Esophagus squamous epithelium (tissue), 5 donors: ENCODE data around the gene ESYT1. TPM values are rescaled to one million over a fixed set of nuclear protein-coding genes. Genes with fewer than 3 reads are reported as not detected.

Source experiments
- DNase-seq: peaks from one replicate; lab custom pipeline; 2025; lab: John Stamatoyannopoulos, UW
- H3K27ac ChIP-seq, 4 donors: fragments of 200-600 bp; sonication (generic); one replicate each; pipeline ENCODE4 v1.5.1; 2016 to 2019; ENCODE audit warnings: mild to moderate bottlenecking in 1 of 4
- H3K27me3 ChIP-seq, 4 donors: fragments of 200-600 bp; sonication (generic); 1 replicate in 3 of 4; 2 replicates in 1 of 4; pipeline versions ENCODE4 v1.5.1 to v1.6.0; 2017 to 2021; ENCODE audit warnings: antibody characterized with exemption in 1 of 4
- H3K36me3 ChIP-seq, 3 donors: fragments of 200-600 bp; sonication (generic); one replicate each; pipeline ENCODE4 v1.5.1; 2016 to 2019
- H3K4me1 ChIP-seq, 3 donors: fragments of 200-600 bp; sonication (generic); one replicate each; pipeline ENCODE4 v1.5.1; 2017 to 2019
- H3K4me3 ChIP-seq, 4 donors: fragments of 200-600 bp; sonication (generic); 1 replicate in 3 of 4; 2 replicates in 1 of 4; pipeline ENCODE4 v1.5.1; 2016 to 2019; ENCODE audit warnings: mild to moderate bottlenecking in 2 of 4, moderate library complexity in 1 of 4
- H3K9me3 ChIP-seq, 3 donors: fragments of 200-600 bp; sonication (generic); one replicate each; pipeline ENCODE4 v1.5.1; 2016 to 2019
- POLR2A ChIP-seq, 4 donors: fragments of 450-650 bp; IDR thresholded peaks; one replicate each; pipeline ENCODE4 v1.6.1; 2017; ENCODE audit warnings: antibody characterized with exemption in 4 of 4, mild to moderate bottlenecking in 4 of 4, moderate library complexity in 3 of 4
- WGBS, 2 donors: methylation state at CpG; one replicate each; pipeline ENCODE4 v1.1.5; 2018; 5-methylcytosine and 5-hydroxymethylcytosine counted together
- intact Hi-C: fragments of 100-400 bp; cut with DNase I; formaldehyde crosslinking; loops from one replicate; pipeline ENCODE4 v1.15.0; 2022
- total RNA-seq, 4 donors: library from RNA; depleted of rRNA; stranded (reverse); fragments of >200 nt; gene quantifications; one replicate each; pipeline ENCODE4 v1.1.0, GENCODE V29; 2016
- TF ChIP-seq, protein P1 (sequence below), 6 experiments: fragments of 450-650 bp in 4 of 6; fragments of 200-600 bp in 2 of 6; sonication (generic) in 2 of 6; IDR thresholded peaks; one replicate each; pipeline ENCODE4 v1.5.1; 2016 to 2019; ENCODE audit warnings: antibody characterized with exemption in 6 of 6, mild to moderate bottlenecking in 4 of 6, moderate library complexity in 4 of 6
- donor health status: DM: yes; HTN: yes; CAD: no.

The ESYT1 gene
- total RNA-seq, 4 donors from 2014 or later = 42.6 to 70.8 (median 62.5) TPM

DNA sequence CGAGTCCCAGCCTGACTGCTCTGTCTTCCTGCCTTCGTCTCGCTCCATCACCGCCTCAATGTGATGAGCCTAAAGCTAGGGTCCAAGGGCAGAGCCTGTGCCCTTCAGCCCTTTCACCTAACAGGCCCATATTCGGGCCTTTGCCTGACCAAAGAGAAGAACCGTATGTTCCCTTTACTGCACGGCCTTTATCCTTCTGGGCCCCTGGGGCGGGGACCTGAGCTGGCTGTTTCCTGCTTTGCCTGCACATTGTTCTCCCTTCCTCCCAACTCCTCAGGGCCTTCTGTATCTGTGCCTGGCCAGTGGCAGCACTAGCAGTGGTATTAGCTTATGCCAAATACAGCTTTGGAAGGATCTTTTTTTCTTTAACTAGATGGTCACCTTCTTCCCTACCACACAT lies 15.8 kb downstream of the ESYT1 start:
- H3K4me1 ChIP-seq = peaks cover 0 to 47% (median 9%) of the 10 kb centered on the region in 3 donors
- no peaks in the 10 kb centered on the region for H3K27me3 ChIP-seq
- H3K36me3 ChIP-seq = peaks cover 22 to 65% (median 26%) of the 10 kb centered on the region in 3 donors
- no peak for TF ChIP-seq POLR2A (IDR thresholded peaks at IDR 0.05)
- TF ChIP-seq, protein P1, sequence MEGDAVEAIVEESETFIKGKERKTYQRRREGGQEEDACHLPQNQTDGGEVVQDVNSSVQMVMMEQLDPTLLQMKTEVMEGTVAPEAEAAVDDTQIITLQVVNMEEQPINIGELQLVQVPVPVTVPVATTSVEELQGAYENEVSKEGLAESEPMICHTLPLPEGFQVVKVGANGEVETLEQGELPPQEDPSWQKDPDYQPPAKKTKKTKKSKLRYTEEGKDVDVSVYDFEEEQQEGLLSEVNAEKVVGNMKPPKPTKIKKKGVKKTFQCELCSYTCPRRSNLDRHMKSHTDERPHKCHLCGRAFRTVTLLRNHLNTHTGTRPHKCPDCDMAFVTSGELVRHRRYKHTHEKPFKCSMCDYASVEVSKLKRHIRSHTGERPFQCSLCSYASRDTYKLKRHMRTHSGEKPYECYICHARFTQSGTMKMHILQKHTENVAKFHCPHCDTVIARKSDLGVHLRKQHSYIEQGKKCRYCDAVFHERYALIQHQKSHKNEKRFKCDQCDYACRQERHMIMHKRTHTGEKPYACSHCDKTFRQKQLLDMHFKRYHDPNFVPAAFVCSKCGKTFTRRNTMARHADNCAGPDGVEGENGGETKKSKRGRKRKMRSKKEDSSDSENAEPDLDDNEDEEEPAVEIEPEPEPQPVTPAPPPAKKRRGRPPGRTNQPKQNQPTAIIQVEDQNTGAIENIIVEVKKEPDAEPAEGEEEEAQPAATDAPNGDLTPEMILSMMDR (IDR thresholded peaks at IDR 0.05) = no peak
- 69 to 73% methylated on average over 7 to 8 of the region's 8 CpGs for WGBS, 2 donors
- no peak for DNase-seq
- H3K4me3 ChIP-seq = no peak overlapping the region
- peak overlapping the region in 3 of 4 donors; percentile 54 to 67 (median 58) for H3K27ac ChIP-seq
- H3K9me3 ChIP-seq = no peaks in the 10 kb centered on the region
- intact Hi-C loops = no loop called here

DNA sequence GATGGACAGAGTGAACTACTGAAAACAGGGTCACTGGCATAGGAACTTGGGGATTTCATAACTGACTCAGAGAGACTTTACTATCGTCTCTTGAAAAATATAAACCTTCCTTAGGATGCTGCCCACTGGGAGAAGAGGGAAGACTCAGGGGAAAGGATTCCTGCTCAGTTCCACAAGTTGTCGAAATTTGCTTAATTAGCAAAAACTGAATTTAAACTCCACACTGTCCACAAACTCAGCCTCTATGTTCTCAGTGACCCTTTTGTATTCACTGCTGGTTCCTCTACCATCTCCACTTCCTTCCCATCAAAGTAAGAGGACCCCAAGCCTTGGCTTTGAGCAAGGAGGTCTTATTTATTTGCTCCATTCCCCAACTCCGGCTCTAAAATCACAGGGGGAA lies 17.1 kb downstream of the ESYT1 start:
- peaks cover 13 to 51% (median 21%) of the 10 kb centered on the region in 3 donors for H3K36me3 ChIP-seq
- 83 to 87% methylated on average over 3 of the region's 3 CpGs for WGBS, 2 donors
- no peak overlapping the region for H3K4me3 ChIP-seq
- TF ChIP-seq, protein P1 (IDR thresholded peaks at IDR 0.05) = no peak
- TF ChIP-seq POLR2A (IDR thresholded peaks at IDR 0.05) = no peak
- H3K27me3 ChIP-seq = no peaks in the 10 kb centered on the region
- peak overlapping the region in 1 of 4 donors; percentile 25 for H3K27ac ChIP-seq
- H3K9me3 ChIP-seq = no peaks in the 10 kb centered on the region
- intact Hi-C loops = no loop called here
- peaks cover 0 to 47% (median 9%) of the 10 kb centered on the region in 3 donors for H3K4me1 ChIP-seq
- DNase-seq = no peak

DNA sequence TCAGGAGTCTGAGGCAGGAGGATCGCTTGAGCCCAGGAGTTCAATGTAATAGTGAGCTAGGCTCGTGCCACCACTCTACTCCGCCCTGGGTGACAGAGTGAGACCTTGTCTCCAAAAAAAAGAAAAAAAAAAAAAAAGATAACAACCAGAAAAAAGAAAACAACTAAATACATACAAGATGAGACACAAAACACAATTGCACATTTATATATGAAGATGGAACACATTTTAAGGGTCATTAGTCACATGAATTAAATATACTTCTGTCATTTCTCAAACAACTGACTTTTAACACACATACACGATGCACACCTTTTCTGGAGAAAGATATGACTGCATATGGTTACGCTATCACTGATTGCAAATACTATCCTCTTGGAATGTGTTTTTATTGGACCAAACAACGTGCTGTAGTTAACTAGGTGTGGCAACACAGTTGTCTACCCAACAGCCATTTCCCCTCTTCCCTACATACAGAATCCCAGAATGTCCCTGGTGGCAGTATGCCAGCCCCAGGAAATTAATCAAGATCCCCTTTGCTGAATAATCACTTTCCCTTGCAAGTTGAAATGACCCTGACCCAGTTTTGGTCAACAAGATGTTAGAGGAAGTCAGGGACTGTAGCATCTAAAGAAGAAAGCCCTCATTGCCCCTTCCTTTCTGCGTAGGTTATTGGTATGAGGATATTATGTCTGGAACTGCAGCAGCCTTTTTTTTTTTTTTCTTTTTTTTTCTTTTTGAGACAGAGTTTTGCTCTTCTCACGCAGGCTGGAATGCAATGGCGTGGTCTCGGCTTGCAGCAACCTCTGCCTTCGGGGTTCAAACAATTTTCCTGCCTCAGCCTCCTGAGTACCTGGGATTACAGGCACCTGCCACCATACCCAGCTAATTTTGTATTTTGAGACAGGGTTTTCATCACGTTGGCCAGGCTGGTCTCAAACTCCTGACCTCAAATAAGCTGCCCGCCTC lies 18.7 kb downstream of the ESYT1 start:
- 57% methylated on average over 13 of the region's 13 CpGs for WGBS, 2 donors
- intact Hi-C loops = no loop called here
- no peak overlapping the region for H3K4me3 ChIP-seq
- TF ChIP-seq POLR2A (IDR thresholded peaks at IDR 0.05) = no peak
- TF ChIP-seq, protein P1 (IDR thresholded peaks at IDR 0.05) = no peak
- no peak for DNase-seq
- H3K9me3 ChIP-seq = no peaks in the 10 kb centered on the region
- peaks cover 4 to 35% (median 13%) of the 10 kb centered on the region in 3 donors for H3K36me3 ChIP-seq
- H3K27ac ChIP-seq = peak overlapping the region in 2 of 4 donors; percentile 36 to 57
- H3K4me1 ChIP-seq = peaks cover 3 to 60% (median 18%) of the 10 kb centered on the region in 3 donors
- H3K27me3 ChIP-seq = no peaks in the 10 kb centered on the region

DNA sequence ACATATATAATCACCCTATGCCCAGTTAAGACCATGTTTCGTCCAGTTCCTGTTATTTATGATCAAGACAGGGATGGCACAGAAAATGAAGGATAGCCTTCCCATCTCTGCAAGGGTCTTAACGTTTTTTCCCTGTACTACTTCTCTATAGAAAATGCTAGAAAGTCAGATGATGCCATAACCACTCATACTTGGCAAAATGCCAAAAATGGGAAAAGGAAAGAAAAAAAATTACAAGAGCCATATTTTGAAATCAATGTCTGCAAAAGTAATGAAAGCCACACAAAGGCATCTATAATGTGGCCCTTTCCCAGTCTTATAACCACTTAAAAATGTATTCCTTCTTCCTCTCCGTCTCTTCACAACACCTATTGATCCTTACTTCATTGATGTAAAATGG lies 22.5 kb downstream of the ESYT1 start:
- DNase-seq = no peak
- WGBS, 2 donors = 54 to 61% methylated on average over 3 of the region's 3 CpGs
- no peaks in the 10 kb centered on the region for H3K9me3 ChIP-seq
- H3K27ac ChIP-seq = no peak overlapping the region
- peaks cover 12 to 46% (median 29%) of the 10 kb centered on the region in 3 donors for H3K4me1 ChIP-seq
- no peak for TF ChIP-seq POLR2A (IDR thresholded peaks at IDR 0.05)
- TF ChIP-seq, protein P1 (IDR thresholded peaks at IDR 0.05) = no peak
- H3K4me3 ChIP-seq = no peak overlapping the region
- intact Hi-C loops = no loop called here
- no peaks in the 10 kb centered on the region for H3K27me3 ChIP-seq
- H3K36me3 ChIP-seq = peaks cover 0 to 6% (median 0%) of the 10 kb centered on the region in 3 donors

DNA sequence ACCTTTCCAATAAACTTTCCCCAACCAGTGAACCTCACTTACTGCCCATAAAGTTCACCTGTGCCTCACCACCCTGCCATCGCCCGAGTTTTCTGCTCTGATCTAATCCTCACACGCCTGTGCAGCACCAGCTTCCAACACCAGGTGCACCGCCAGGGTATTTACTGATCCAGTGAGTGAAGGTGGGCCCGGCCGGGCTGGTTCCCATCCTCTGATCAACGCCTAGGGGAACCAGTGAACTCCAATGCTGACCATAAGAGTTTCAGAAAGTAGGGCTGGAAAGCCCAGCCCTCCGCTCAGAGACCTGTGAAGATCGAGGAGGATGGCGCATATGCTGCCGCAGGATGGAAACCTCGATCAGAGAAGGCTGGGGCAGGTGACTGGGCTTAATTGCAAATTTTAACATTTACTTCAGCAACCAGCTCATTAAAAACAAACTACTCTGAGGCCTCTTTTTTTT lies 23.6 kb downstream of the ESYT1 start:
- intact Hi-C loops = no loop called here
- WGBS, 2 donors = 3 to 18% methylated on average over 5 to 12 of the region's 12 CpGs

More for the DNA sequence above, 23.6 kb downstream of the ESYT1 start:
- Histone ChIP-seq H3K27me3 (no peaks in the 10 kb centered on the region), H3K4me3 (peak overlapping the region; percentile 43 to 83 (median 68)), H3K9me3 (no peaks in the 10 kb centered on the region), H3K4me1 (peaks cover 12 to 42% (median 26%) of the 10 kb centered on the region in 3 donors), H3K27ac (peak overlapping the region; percentile 91 to 96 (median 96)), H3K36me3 (peaks cover 0 to 6% (median 0%) of the 10 kb centered on the region in 3 donors)
- no peak for DNase-seq
- TF ChIP-seq POLR2A (IDR thresholded peaks at IDR 0.05) = no peak
- TF ChIP-seq, protein P1 (IDR thresholded peaks at IDR 0.05) = peak; percentile 57 to 90 (median 74)
